Right atrium auricular region (tissue), 2 donors: ENCODE data around the gene FBXO28. TPM values are rescaled to one million over a fixed set of nuclear protein-coding genes. Genes with fewer than 3 reads are reported as not detected.

Source experiments
- DNase-seq: peaks from one replicate; pipeline ENCODE4 v3.0.0-alpha.2; 2019; ENCODE audit warnings: low spot score
- H3K27ac ChIP-seq, 2 donors: fragments of 200-600 bp; sonication (generic); 1 replicate in 1 of 2; 2 replicates in 1 of 2; pipeline ENCODE4 v1.5.1; 2016 to 2019
- H3K27me3 ChIP-seq, 2 donors: fragments of 200-600 bp; sonication (generic); one replicate each; pipeline versions ENCODE4 v1.5.1 to v1.6.0; 2017 to 2019
- H3K36me3 ChIP-seq: fragments of 200-600 bp; sonication (generic); one replicate; pipeline ENCODE4 v1.5.1; 2016
- H3K4me1 ChIP-seq, 2 donors: fragments of 200-600 bp; sonication (generic); one replicate each; pipeline versions ENCODE4 v1.5.1 to v1.6.0; 2017 to 2019
- H3K4me3 ChIP-seq, 2 donors: fragments of 200-600 bp; sonication (generic); 1 replicate in 1 of 2; 2 replicates in 1 of 2; pipeline ENCODE4 v1.5.1; 2017 to 2019; ENCODE audit warnings: mild to moderate bottlenecking in 1 of 2, moderate library complexity in 1 of 2
- H3K9me3 ChIP-seq, 2 donors: fragments of 200-600 bp; sonication (generic); one replicate each; pipeline ENCODE4 v1.5.1; 2019
- CTCF ChIP-seq, 2 donors: fragments of 200-600 bp; sonication (generic); IDR thresholded peaks; one replicate each; pipeline ENCODE4 v1.5.1; 2019; ENCODE audit warnings: antibody characterized with exemption in 2 of 2
- total RNA-seq, 2 donors: library from RNA; depleted of rRNA; stranded (reverse); fragments of >200 nt; gene quantifications; one replicate each; pipeline ENCODE4 v1.1.0, GENCODE V29; 2016

The FBXO28 gene
- total RNA-seq, 2 donors from 2014 or later = 15.4 to 17.9 TPM

GRCh38 chr1:224124220-224124619 lies 10.3 kb downstream of the FBXO28 start:
- TF ChIP-seq CTCF (IDR thresholded peaks at IDR 0.05) = no peak
- no peaks in the 10 kb centered on the region for H3K9me3 ChIP-seq
- H3K4me3 ChIP-seq = no peak overlapping the region
- H3K27me3 ChIP-seq = no peaks in the 10 kb centered on the region
- no peak for DNase-seq
- no peaks in the 10 kb centered on the region for H3K36me3 ChIP-seq
- H3K4me1 ChIP-seq = no peaks in the 10 kb centered on the region
- H3K27ac ChIP-seq = no peak overlapping the region

- Histone ChIP-seq H3K4me3 (no peak overlapping the region), H3K27me3 (no peaks in the 10 kb centered on the region), H3K4me1 (no peaks in the 10 kb centered on the region), H3K27ac (no peak overlapping the region), H3K9me3 (no peaks in the 10 kb centered on the region), H3K36me3 (peaks cover 29% of the 10 kb centered on the region)
- DNase-seq = no peak
- no peak for TF ChIP-seq CTCF (IDR thresholded peaks at IDR 0.05)
Observed at GRCh38 chr1:224127925-224128819, 14.3 kb downstream of the FBXO28 start.

- no peak for TF ChIP-seq CTCF (IDR thresholded peaks at IDR 0.05)
- DNase-seq = no peak
- Histone ChIP-seq H3K27me3 (no peaks in the 10 kb centered on the region), H3K4me3 (no peak overlapping the region), H3K27ac (no peak overlapping the region), H3K36me3 (peaks cover 32% of the 10 kb centered on the region), H3K9me3 (no peaks in the 10 kb centered on the region), H3K4me1 (no peaks in the 10 kb centered on the region)
Observed at GRCh38 chr1:224131253-224131652, 17.3 kb downstream of the FBXO28 start.

- no peak for DNase-seq
- H3K4me3 ChIP-seq = no peak overlapping the region
- no peaks in the 10 kb centered on the region for H3K27me3 ChIP-seq
- no peak for TF ChIP-seq CTCF (IDR thresholded peaks at IDR 0.05)
- peaks cover 36% of the 10 kb centered on the region for H3K36me3 ChIP-seq
- no peaks in the 10 kb centered on the region for H3K4me1 ChIP-seq
- no peak overlapping the region for H3K27ac ChIP-seq
- H3K9me3 ChIP-seq = no peaks in the 10 kb centered on the region
Observed at GRCh38 chr1:224132901-224133300, 19.0 kb downstream of the FBXO28 start.

GRCh38 chr1:224133741-224134299 lies 19.9 kb downstream of the FBXO28 start:
- no peak for DNase-seq
- Histone ChIP-seq H3K4me3 (no peak overlapping the region), H3K27me3 (no peaks in the 10 kb centered on the region), H3K27ac (no peak overlapping the region), H3K36me3 (peaks cover 40% of the 10 kb centered on the region), H3K4me1 (no peaks in the 10 kb centered on the region), H3K9me3 (no peaks in the 10 kb centered on the region)
- TF ChIP-seq CTCF (IDR thresholded peaks at IDR 0.05) = no peak
